DMS 273 (cell line): ENCODE measurements around the gene SLC35E1.

Experiments
- DNase-seq: peaks from one replicate; lab custom pipeline; 2025; ENCODE audit not compliant: unreplicated experiment; lab: John Stamatoyannopoulos, UW

The SLC35E1 gene

DNA sequence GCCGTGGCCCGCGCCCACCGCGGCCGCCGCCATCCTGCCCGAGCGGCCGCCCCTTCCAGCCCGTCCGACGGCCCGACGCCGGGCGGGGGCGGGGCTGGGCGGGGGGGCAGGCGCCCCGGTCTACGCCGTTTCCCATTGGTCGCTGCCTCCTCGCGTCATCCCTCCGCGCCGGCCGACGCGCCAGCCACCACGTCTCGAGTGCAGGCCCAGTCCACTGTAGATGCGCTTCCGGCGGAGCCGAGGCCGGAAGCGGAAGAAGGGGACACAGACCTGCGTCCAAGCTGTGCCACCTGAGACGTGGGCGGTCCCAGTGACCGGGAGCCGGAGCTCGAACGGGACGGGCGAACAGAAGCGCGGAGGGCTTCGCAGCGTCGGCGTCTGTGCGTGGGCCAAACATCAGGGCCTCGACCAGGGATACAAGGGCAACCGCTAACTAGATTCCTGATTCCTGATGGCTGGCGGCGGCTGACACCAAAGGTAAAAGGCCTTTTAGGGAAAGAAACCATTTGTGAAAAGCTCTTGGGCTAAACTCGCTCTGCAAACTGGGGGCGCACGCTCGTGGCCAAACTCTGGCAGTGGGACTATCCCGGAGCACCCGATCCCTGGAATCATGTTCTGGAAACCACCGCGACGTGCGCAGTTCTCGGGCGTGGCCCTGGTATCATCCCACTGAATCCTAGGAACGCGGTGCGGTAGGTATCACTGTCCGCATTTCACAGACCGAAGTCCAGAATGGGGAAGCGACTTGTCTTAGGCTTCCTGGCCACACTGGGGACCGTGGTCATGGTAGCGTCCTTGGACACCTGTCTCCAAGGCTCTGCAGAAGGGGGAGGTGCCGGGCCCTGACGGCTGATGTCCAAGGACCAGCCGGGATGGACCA, at the start of gene SLC35E1:
Gene SLC35E1, minus strand, starts transcription at position 84 of the 880 bp plus-strand sequence. Its CDS starts 51 bp downstream, at position 33.
- DNase-seq: peak; percentile 99

DNA sequence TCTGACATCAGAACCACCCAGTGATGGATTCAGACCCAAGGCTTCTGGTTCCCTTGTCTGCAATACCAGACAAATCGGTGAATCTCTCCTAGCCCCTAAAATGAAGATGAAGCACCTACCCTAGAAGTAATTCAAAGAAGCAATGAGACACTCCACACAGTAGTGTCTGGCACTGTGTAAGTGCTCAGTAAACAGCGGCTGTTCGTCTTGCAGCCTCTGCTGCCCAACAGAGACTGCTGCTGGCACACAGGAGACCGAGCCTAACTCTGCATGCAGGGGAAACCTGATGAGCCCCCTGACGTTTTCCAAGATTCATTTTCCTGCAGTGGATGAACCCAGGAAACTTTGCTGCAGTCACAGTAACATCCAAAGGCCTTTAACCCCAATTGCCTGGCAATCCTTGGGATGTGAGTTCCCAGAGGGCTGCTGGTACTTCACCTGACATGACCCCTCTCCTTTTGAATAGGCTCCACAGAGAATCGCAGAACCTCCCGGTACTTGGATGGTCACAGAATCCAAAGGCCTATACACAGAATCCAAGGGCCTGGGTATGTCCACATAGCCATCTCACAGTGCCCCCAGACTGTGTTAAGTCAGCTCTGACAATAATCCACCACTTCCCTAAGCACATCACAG, 49.1 kb upstream of the SLC35E1 start:
- no peak for DNase-seq

- no peak for DNase-seq
Observed at GRCh38 chr19:16620584-16620983, 48.4 kb upstream of the SLC35E1 start.

DNA sequence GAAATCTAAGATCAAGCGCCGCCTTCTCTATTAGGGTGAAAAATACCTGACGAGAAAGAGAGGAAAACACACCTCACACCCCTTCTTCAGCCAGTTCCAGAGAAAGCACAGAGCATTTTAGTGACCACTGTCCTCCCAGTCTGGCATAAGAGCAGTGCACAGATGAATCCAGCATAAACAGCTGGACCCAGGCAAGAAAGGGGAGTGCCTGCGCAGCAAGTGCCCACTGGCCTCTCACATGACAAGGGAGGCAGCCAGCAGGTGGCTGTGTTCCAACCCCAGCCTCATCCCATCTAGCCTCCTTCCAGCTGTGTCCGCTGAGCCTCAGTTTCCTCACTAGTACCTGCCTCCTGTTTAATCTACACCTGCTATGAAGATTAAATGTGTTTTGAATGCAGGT, 47.8 kb upstream of the SLC35E1 start:
- no peak for DNase-seq

GRCh38 chr19:16619457-16619856, 47.2 kb upstream of the SLC35E1 start:
- no peak for DNase-seq

DNA sequence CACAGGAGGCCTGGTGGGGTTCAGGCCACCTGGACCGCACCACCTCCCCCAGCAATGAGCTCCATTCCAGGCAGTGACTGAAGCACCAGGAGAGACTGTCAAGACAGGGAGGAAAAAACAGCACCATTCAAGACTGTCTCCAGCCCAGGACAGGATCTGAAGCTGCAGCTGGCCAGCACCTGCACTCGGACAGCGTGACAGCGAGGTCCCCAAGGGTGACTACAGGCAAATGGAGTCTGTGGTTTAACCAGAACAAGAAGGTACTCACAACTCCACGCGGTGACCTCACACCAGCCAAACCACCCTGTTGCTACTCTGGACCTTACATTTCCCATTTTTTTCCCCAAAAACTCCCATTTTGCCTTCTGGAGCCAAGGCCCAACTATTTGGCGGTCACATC, 46.0 kb upstream of the SLC35E1 start:
- no peak for DNase-seq

DNA sequence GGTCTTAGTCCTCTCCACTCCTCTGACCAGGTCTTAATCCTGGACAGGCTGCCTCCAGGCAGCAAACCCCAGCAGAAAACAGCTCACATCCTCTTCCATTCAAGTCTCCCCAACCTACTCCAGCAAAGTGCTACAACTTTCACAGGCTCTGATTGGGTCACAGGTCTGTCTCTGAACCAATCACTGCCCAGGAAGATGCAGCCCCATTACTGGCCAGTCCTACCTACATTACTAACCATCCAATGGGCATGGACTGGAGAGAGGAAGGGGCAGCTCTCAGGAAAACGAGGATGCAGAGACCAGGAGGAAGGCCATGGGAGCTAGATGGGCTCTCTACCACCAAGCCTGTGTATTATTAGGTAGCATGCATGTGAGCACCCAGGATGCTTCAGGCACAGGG, 43.6 kb upstream of the SLC35E1 start:
- no peak for DNase-seq

DNA sequence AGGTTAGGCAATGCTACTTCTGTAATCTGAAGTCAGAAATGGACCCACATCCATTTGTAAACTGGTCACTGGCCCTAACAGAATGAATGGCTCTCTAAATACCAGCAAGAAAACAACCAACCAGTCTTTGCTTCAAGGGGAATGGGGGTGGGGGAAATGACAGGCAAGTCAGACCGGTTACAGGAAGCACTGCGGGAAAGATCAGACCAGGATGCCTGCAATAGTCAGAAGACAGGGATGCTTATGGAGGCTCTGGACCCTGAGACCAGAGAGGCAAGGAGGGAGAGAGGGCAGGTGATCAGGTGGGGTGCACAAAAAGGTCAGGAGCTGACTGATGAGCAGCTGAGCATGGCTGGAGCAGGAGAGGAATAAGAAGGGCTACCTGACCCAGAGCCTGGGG, 42.7 kb upstream of the SLC35E1 start:
- no peak for DNase-seq

- no peak for DNase-seq
Observed at GRCh38 chr19:16613841-16614240, 41.6 kb upstream of the SLC35E1 start.

GRCh38 chr19:16612636-16613035, 40.4 kb upstream of the SLC35E1 start:
- DNase-seq: no peak

DNA sequence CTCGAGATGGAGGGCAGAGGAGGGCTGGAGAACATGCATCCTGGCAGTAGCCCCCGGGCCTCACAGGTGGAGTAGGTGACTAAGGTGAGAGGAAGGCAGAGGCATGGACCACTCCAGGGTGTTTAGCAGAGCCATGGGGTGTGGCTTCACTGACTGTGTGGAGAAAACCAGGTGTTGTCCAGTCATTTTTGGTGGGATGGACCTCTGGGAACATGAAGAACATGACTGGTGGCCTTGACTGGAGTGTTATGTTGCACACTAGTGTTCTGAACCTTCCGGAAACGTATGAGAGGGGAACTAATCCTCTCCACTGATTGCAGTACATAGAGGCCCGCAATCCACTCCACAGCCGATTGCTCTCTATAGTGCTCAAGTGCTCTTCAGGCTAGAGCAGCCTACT, 38.9 kb upstream of the SLC35E1 start:
- DNase-seq: no peak

DNA sequence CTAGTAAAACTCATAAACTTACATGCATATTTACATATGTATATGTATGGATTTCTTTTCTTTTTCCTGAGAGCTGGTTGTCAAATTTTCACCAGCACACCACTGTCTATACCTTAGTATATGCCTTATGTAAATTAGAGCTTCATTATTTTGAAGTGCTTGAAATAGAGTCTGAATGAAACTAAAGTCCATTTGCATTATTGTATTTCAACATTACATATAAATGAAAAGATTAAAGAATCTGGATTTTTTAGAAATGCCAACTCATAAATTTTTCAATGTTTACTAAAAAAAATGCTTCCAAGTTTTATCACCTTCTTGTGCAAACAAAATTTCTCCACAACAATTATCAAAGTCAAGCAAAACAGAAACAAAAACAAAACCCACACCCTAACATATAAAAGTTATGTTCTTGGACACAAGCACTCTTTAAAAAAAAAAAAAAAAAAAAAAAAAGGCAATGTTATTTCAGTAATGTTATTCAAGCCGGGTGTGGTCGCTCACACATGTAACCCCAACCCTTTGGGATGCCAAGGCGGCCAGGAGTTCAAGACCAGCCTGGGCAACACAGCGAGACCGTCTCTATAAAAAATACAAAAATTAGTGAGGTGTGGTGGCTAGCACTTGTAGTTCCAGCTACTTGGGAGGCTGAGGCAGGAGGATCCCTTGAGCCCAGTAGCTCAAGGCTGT, 37.4 kb upstream of the SLC35E1 start:
- DNase-seq: no peak

GRCh38 chr19:16608290-16608739, 36.1 kb upstream of the SLC35E1 start:
- peak; percentile 74 for DNase-seq

- peak; percentile 88 for DNase-seq
Observed at GRCh38 chr19:16607819-16608218, 35.6 kb upstream of the SLC35E1 start.

DNA sequence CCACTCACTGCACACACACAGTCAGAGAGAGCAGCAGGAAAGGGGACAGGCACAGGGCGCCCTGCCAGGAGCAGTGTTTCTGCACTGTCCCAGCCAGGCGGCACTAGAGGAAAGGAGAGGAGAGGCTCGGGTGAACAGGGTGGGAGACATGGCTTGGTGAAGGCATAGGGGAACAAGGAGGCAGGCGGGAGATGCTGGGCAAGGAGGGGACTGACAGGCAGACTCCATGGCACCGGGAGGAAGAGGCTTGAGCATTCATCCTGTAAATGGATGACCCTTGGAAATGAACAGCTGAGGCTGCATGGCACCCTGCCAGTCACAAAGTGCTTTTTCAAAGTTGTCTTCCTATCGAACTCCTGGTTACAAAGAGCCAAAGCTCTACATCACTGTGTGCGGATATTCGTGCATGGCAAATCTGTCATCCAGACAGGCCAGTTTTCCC, 33.4 kb upstream of the SLC35E1 start:
- peak; percentile 61 for DNase-seq

GRCh38 chr19:16605115-16605514, 32.9 kb upstream of the SLC35E1 start:
- DNase-seq: no peak

DNA sequence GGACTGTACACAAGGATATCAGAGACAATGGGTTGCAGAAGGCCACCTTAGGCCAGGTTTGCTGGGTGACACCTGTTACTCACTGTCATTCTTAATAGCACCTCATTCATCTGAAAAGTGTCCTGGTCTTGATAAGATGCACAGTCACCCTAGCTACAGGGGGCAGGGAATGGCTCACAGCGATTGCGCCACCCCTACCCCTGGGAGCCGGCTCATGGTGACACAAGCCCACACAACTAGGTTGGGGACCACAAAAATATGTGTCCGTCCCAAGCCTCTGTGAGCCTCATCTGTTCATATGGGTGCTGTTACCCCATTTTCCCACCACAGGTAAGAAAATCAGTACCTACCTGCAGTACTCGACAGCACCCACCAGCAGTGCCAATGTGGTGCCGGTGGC, 32.4 kb upstream of the SLC35E1 start:
- no peak for DNase-seq

- no peak for DNase-seq
Observed at GRCh38 chr19:16603090-16603489, 30.9 kb upstream of the SLC35E1 start.

GRCh38 chr19:16601378-16602052, 29.3 kb upstream of the SLC35E1 start:
- no peak for DNase-seq

DNA sequence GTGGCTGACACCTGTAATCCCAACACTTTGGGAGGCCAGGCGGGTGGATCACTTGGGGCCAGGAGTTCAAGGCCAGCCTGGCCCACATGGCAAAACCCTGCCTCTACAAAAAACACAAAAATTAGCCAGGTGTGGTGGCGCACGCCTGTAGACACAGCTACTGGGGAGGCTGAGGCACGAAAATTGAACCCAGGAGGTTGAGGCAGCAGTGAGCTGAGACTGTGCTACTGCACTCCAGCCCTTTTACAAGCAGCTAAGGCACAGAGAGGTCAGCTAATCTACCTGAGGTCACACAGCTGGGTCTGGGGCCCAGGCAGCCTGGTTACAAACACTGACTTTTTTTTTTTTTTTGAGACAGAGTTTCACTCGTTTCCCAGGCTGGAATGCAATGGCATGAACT, 28.6 kb upstream of the SLC35E1 start:
- no peak for DNase-seq

- no peak for DNase-seq
Observed at GRCh38 chr19:16599655-16600346, 27.6 kb upstream of the SLC35E1 start.
